ENCODE data around the gene PPHLN1. TPM values are rescaled to one million over a fixed set of nuclear protein-coding genes. Genes with fewer than 3 reads are reported as not detected.

The PPHLN1 gene
- total RNA-seq, 2 donors from 2014 or later: 52.1 to 54.7 TPM

GRCh38 chr12:42285431-42285830 lies 40.5 kb upstream of the PPHLN1 start:
- intact Hi-C loops (cut with DNase I): no loop called here
- Histone ChIP-seq H3K9me3 (no peaks in the 10 kb centered on the region), H3K27ac (no peak overlapping the region), H3K4me3 (no peak overlapping the region), H3K36me3 (no peaks in the 10 kb centered on the region), H3K4me1 (replicated peaks) (no peaks in the 10 kb centered on the region), H3K27me3 (replicated peaks; ENCODE audit: insufficient read depth) (no peaks in the 10 kb centered on the region)
- TF ChIP-seq CTCF (IDR thresholded peaks at IDR 0.05) (no peak), POLR2AphosphoS5 (IDR thresholded peaks at IDR 0.05) (no peak), POLR2A (IDR thresholded peaks at IDR 0.05) (no peak)
- WGBS: 94% methylated on average over 2 of the region's 2 CpGs
- DNase-seq (ENCODE audit: low spot score): no peak

DNA sequence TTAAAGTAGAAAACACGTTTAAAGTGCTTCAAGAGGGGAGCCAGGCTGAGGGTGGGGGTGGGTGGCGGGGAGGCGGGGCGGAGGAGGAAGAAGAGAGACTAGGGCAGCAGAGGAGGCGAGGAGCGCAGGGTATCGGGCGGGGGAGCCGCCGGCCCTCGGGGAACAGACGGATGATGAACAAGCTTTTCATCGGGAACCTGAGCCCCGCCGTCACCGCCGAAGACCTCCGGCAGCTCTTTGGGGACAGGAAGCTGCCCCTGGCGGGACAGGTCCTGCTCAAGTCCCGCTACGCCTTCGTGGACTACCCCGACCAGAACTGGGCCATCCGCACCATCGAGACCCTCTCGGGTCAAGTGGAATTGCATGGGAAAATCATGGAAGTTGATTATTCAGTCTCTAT lies 39.2 kb upstream of the PPHLN1 start:
- 93% methylated on average over 26 of the region's 26 CpGs for WGBS

GRCh38 chr12:42288544-42288943 lies 37.4 kb upstream of the PPHLN1 start:
- Histone ChIP-seq H3K27ac (no peak overlapping the region), H3K4me3 (no peak overlapping the region), H3K4me1 (replicated peaks) (no peaks in the 10 kb centered on the region), H3K36me3 (no peaks in the 10 kb centered on the region), H3K27me3 (replicated peaks; ENCODE audit: insufficient read depth) (no peaks in the 10 kb centered on the region), H3K9me3 (no peaks in the 10 kb centered on the region)
- 61% methylated on average over 9 of the region's 9 CpGs for WGBS
- DNase-seq (ENCODE audit: low spot score): no peak
- intact Hi-C loops (cut with DNase I): no loop called here
- TF ChIP-seq CTCF (IDR thresholded peaks at IDR 0.05) (no peak), POLR2AphosphoS5 (IDR thresholded peaks at IDR 0.05) (no peak), POLR2A (IDR thresholded peaks at IDR 0.05) (no peak)

More for the DNA sequence above, 39.2 kb upstream of the PPHLN1 start:
- no peak overlapping the region for H3K27ac ChIP-seq
- no peaks in the 10 kb centered on the region for H3K9me3 ChIP-seq
- no peak overlapping the region for H3K4me3 ChIP-seq
- TF ChIP-seq POLR2A (IDR thresholded peaks at IDR 0.05) (no peak), CTCF (IDR thresholded peaks at IDR 0.05) (no peak)
- H3K27me3 ChIP-seq (replicated peaks; ENCODE audit: insufficient read depth): no peaks in the 10 kb centered on the region
- no peaks in the 10 kb centered on the region for H3K36me3 ChIP-seq
- no peak for DNase-seq (ENCODE audit: low spot score)
- intact Hi-C loops (cut with DNase I): no loop called here
- no peaks in the 10 kb centered on the region for H3K4me1 ChIP-seq (replicated peaks)

DNA sequence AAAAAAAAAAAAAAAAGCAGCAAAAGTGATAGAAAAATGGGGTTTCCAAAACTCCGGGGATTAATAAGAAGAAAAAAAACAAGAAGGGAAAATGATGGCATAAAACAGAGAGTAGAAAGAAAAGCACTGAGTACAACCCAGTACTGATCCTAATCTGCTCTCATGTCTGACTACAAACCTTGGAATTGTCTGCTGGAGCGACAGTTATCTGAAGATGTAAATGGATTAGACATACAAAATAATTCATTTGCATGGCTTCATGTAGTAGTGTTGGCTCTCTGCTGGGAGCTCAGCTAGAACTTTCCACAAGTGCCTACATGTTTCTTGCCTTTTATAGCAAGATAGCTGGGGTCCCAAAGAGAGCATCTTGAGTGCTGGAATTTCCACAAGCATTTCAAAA lies 34.3 kb upstream of the PPHLN1 start:
- Histone ChIP-seq H3K36me3 (no peaks in the 10 kb centered on the region), H3K27me3 (replicated peaks; ENCODE audit: insufficient read depth) (no peaks in the 10 kb centered on the region), H3K4me3 (no peak overlapping the region), H3K27ac (no peak overlapping the region), H3K4me1 (replicated peaks) (no peaks in the 10 kb centered on the region), H3K9me3 (no peaks in the 10 kb centered on the region)
- TF ChIP-seq POLR2AphosphoS5 (IDR thresholded peaks at IDR 0.05): no peak
- TF ChIP-seq POLR2A (IDR thresholded peaks at IDR 0.05): no peak
- TF ChIP-seq CTCF (IDR thresholded peaks at IDR 0.05): no peak
- 30% methylated on average over 2 of the region's 2 CpGs for WGBS
- intact Hi-C loops (cut with DNase I): no loop called here
- DNase-seq (ENCODE audit: low spot score): no peak

DNA sequence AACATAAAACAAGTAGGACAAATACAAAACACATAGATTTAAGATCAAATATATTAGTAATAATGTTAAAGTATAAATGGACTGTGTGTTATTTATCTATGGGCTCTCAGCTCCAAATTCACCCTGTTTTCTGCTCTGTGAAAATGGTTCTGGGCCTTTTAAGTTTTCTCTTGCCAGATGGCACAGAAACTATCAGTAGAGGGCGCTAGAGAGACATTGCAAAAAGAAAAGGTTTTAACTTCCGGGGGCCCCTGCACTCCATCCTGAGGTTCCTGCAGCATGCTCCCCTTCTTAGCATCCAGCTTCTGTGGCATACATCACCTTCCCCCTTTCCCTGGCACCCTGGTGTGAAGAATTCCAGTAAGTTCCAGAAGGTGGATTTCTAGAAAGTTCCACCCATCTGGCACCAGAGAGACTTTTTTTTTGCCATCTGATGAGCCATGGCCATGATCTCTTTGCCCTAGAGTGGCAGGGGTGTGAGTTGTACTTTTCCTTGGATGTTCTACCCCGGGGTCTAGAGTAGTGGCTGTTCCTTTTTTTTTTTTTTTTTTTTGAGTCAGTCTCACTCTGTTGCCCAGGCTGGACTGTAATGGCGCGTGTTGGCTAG lies 29.4 kb upstream of the PPHLN1 start:
- DNase-seq (ENCODE audit: low spot score): no peak
- no peaks in the 10 kb centered on the region for H3K4me1 ChIP-seq (replicated peaks)
- no peaks in the 10 kb centered on the region for H3K9me3 ChIP-seq
- no peaks in the 10 kb centered on the region for H3K27me3 ChIP-seq (replicated peaks; ENCODE audit: insufficient read depth)
- H3K4me3 ChIP-seq: no peak overlapping the region
- H3K36me3 ChIP-seq: no peaks in the 10 kb centered on the region
- H3K27ac ChIP-seq: no peak overlapping the region
- intact Hi-C loops (cut with DNase I): no loop called here
- 95% methylated on average over 5 of the region's 5 CpGs for whole genome bisulfite sequencing
- TF ChIP-seq POLR2AphosphoS5 (IDR thresholded peaks at IDR 0.05) (no peak), POLR2A (IDR thresholded peaks at IDR 0.05) (no peak), CTCF (IDR thresholded peaks at IDR 0.05) (no peak)
